ENCODE data around the gene RUNX2.

RUNX2 gene

GRCh38 chr6:45488889-45489288, 160.8 kb downstream of the RUNX2 start:
- H3K4me3 ChIP-seq (ENCODE audit: low read depth, low read length): no peak overlapping the region
- H3K27ac ChIP-seq (ENCODE audit: extremely low read depth, low read depth, low read length): no peak overlapping the region
- POLR2A ChIA-PET: no interaction called here

DNA sequence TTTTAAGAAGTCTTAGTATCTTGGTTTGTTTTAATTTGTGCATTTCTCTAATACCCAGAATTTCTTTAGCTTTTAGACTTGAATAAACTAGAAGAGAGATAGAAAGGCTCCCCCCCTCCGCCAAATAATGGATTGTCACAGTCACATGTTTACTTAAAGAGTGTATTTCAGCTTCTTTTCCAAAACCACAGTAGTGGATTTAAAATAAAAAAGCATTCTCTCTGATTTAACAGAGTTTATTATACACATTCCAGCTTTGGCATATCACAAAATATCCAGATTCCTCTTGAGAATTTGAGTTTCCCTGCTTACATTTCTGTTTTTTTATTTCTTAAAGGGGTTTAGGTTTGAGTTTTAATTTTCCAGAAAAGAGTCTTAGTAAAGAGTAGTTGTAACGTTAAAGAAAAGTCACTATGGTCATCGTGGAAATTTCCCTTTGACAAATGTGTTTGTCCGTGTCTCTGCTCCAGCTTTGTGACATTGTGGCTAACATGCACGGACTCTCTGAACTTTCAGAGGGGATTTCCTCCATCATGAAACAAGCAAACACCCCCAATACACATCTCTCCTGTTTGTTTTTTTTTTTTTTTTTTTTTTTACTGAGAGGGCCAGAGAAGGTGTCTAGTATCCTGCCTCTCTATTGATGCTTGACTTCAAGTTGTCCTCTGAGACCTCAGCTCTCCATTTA, 163.1 kb downstream of the RUNX2 start:
- H3K4me1 ChIP-seq (ENCODE audit: control insufficient read depth, insufficient read depth, low read length): peaks cover 5% of the 10 kb centered on the region; the same call in 1 of the 2 replicates
- TF ChIP-seq, protein P1, sequence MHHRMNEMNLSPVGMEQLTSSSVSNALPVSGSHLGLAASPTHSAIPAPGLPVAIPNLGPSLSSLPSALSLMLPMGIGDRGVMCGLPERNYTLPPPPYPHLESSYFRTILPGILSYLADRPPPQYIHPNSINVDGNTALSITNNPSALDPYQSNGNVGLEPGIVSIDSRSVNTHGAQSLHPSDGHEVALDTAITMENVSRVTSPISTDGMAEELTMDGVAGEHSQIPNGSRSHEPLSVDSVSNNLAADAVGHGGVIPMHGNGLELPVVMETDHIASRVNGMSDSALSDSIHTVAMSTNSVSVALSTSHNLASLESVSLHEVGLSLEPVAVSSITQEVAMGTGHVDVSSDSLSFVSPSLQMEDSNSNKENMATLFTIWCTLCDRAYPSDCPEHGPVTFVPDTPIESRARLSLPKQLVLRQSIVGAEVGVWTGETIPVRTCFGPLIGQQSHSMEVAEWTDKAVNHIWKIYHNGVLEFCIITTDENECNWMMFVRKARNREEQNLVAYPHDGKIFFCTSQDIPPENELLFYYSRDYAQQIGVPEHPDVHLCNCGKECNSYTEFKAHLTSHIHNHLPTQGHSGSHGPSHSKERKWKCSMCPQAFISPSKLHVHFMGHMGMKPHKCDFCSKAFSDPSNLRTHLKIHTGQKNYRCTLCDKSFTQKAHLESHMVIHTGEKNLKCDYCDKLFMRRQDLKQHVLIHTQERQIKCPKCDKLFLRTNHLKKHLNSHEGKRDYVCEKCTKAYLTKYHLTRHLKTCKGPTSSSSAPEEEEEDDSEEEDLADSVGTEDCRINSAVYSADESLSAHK (tag by site-specific recombination; IDR thresholded peaks at IDR 0.05): no peak
- TF ChIP-seq ZBTB20 (tag by site-specific recombination; IDR thresholded peaks at IDR 0.05) (peak; percentile 38; the same call in 1 of the 2 replicates), ZNF843 (tag by site-specific recombination; IDR thresholded peaks at IDR 0.05) (no peak)
- TF ChIP-seq, protein P2, sequence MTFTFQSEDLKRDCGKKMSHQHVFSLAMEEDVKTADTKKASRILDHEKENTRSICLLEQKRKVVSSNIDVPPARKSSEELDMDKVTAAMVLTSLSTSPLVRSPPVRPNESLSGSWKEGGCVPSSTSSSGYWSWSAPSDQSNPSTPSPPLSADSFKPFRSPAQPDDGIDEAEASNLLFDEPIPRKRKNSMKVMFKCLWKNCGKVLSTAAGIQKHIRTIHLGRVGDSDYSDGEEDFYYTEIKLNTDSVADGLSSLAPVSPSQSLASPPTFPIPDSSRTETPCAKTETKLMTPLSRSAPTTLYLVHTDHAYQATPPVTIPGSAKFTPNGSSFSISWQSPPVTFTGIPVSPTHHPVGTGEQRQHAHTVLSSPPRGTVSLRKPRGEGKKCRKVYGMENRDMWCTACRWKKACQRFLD (tag by site-specific recombination; IDR thresholded peaks at IDR 0.05): no peak
- no peak overlapping the region for H3K4me3 ChIP-seq (ENCODE audit: low read depth, low read length)
- no peaks in the 10 kb centered on the region for H3K36me3 ChIP-seq (ENCODE audit: control insufficient read depth in 2 of 2, insufficient read depth in 1 of 2, low read length in 2 of 2)
- no peaks in the 10 kb centered on the region for H3K9me3 ChIP-seq (ENCODE audit: control insufficient read depth, insufficient read depth, low read depth, low read length)
- ChIA-PET POLR2A (interaction anchor here (0.7 kb wide), 1 partner anchor 945 kb away, joined by 3 read pairs; no protein-coding TSS in a partner anchor), CTCF (interaction anchor here (0.7 to 1.4 kb wide), 2 partner anchors 9 to 80 kb away, joined by 3 to 5 read pairs; no protein-coding TSS in a partner anchor)
- H3K27ac ChIP-seq (ENCODE audit: extremely low read depth, low read depth, low read length): no peak overlapping the region

More at GRCh38 chr6:45488889-45489288, 160.8 kb downstream of the RUNX2 start:
- TF ChIP-seq, protein P3, sequence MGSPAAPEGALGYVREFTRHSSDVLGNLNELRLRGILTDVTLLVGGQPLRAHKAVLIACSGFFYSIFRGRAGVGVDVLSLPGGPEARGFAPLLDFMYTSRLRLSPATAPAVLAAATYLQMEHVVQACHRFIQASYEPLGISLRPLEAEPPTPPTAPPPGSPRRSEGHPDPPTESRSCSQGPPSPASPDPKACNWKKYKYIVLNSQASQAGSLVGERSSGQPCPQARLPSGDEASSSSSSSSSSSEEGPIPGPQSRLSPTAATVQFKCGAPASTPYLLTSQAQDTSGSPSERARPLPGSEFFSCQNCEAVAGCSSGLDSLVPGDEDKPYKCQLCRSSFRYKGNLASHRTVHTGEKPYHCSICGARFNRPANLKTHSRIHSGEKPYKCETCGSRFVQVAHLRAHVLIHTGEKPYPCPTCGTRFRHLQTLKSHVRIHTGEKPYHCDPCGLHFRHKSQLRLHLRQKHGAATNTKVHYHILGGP (tag by site-specific recombination; IDR thresholded peaks at IDR 0.05): no peak
- no peak for TF ChIP-seq ZBTB48 (tag by site-specific recombination; IDR thresholded peaks at IDR 0.05)
- TF ChIP-seq ZNF302 (tag by site-specific recombination; IDR thresholded peaks at IDR 0.05; ENCODE audit: low read depth): no peak
- TF ChIP-seq MYNN (tag by site-specific recombination; IDR thresholded peaks at IDR 0.05; ENCODE audit: borderline replicate concordance): no peak
- TF ChIP-seq ZNF830 (tag by site-specific recombination; IDR thresholded peaks at IDR 0.05; ENCODE audit: low read depth): no peak
- TF ChIP-seq ZNF138 (tag by site-specific recombination; IDR thresholded peaks at IDR 0.05; ENCODE audit: borderline replicate concordance): no peak
- no peak for TF ChIP-seq ZNF202 (tag by site-specific recombination; IDR thresholded peaks at IDR 0.05; ENCODE audit: borderline replicate concordance)
- no peak for TF ChIP-seq ZNF211 (tag by site-specific recombination; IDR thresholded peaks at IDR 0.05; ENCODE audit: low read depth)
- TF ChIP-seq BCL11B (tag by site-specific recombination; IDR thresholded peaks at IDR 0.05; ENCODE audit: low read depth): no peak
- TF ChIP-seq ZBTB7A (tag by site-specific recombination; IDR thresholded peaks at IDR 0.05; ENCODE audit: low read depth): no peak
- no peak for TF ChIP-seq BCL11A (tag by site-specific recombination; IDR thresholded peaks at IDR 0.05; ENCODE audit: low read depth)
- no peaks in the 10 kb centered on the region for H3K9me3 ChIP-seq (ENCODE audit: control insufficient read depth, insufficient read depth, low read depth, low read length)
- CTCF ChIA-PET: interaction anchor here (0.7 kb wide), 1 partner anchor 1890 kb away, joined by 4 read pairs; no protein-coding TSS in a partner anchor
- H3K4me1 ChIP-seq (ENCODE audit: control insufficient read depth, insufficient read depth, low read length): peaks cover 5% of the 10 kb centered on the region; the same call in 1 of the 2 replicates
- H3K36me3 ChIP-seq (ENCODE audit: control insufficient read depth in 2 of 2, insufficient read depth in 1 of 2, low read length in 2 of 2): no peaks in the 10 kb centered on the region

DNA sequence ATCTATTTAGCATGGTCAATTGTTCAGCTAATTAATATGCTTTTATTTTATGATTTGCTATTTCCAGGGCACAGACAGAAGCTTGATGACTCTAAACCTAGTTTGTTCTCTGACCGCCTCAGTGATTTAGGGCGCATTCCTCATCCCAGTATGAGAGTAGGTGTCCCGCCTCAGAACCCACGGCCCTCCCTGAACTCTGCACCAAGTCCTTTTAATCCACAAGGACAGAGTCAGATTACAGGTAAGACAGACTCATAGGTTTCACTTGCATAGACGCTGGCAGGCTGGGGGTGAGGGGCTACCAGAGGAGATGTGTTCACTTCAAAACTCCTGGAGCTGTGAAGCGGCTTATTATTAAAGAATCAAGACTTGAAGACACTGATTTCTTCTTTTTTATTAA, 163.7 kb downstream of the RUNX2 start:
- Histone ChIP-seq H3K36me3 (ENCODE audit: control insufficient read depth in 2 of 2, insufficient read depth in 1 of 2, low read length in 2 of 2) (no peaks in the 10 kb centered on the region), H3K4me3 (ENCODE audit: low read depth, low read length) (no peak overlapping the region), H3K9me3 (ENCODE audit: control insufficient read depth, insufficient read depth, low read depth, low read length) (no peaks in the 10 kb centered on the region), H3K4me1 (ENCODE audit: control insufficient read depth, insufficient read depth, low read length) (peaks cover 5% of the 10 kb centered on the region; the same call in 1 of the 2 replicates), H3K27ac (ENCODE audit: extremely low read depth, low read depth, low read length) (no peak overlapping the region)
- CTCF ChIA-PET: interaction anchor here (1.4 kb wide), 1 partner anchor 10 kb away, joined by 5 read pairs; no protein-coding TSS in a partner anchor
- TF ChIP-seq ZNF354C (tag by site-specific recombination; IDR thresholded peaks at IDR 0.05; ENCODE audit: borderline replicate concordance, low read depth) (no peak), ZNF626 (tag by site-specific recombination; IDR thresholded peaks at IDR 0.05) (no peak)
- POLR2A ChIA-PET: interaction anchor here (0.7 kb wide), 1 partner anchor 946 kb away, joined by 3 read pairs; no protein-coding TSS in a partner anchor
